ENCODE data around the gene BCAR1.

GRCh38 chr16:75195811-75196790 is 55.3 kb downstream of the BCAR1 start:
- no peak for TF ChIP-seq CTCF (IDR thresholded peaks at IDR 0.05)
- TF ChIP-seq EP300 (IDR thresholded peaks at IDR 0.05) = no peak
- TF ChIP-seq POLR2A (IDR thresholded peaks at IDR 0.05) = no peak
